Right cardiac atrium (tissue), 5 donors: ENCODE data around the gene INPP4B. TPM values are rescaled to one million over a fixed set of nuclear protein-coding genes. Genes with fewer than 3 reads are reported as not detected.
"Not testable (repeated sequence)": the region's sequence is repeated elsewhere in the genome, so short reads cannot be mapped to it uniquely, and the experiment has no call there.

ENCODE experiments used
- ATAC-seq, 2 donors: fragments of 200-7000 bp; cut with Tn5 transposase; one replicate each; pipeline versions ENCODE4 v1.8.0 to v1.9.1; 2020; ENCODE audit warnings: moderate library complexity in 2 of 2, mild to moderate bottlenecking in 1 of 2
- DNase-seq, 3 donors: peaks; one replicate each; pipeline ENCODE4 v3.0.0-alpha.2; 2020
- H3K27ac ChIP-seq: one replicate; pipeline ENCODE4 v1.5.1; 2013; ENCODE audit warnings: mild to moderate bottlenecking, low read length, control low read depth, moderate library complexity
- H3K27me3 ChIP-seq: one replicate; pipeline ENCODE4 v1.6.1; 2013; ENCODE audit not compliant: control insufficient read depth, insufficient read depth
- H3K4me1 ChIP-seq: one replicate; pipeline ENCODE4 v1.6.1; 2013; ENCODE audit warnings: low read length; ENCODE audit not compliant: control insufficient read depth, insufficient read depth
- H3K4me3 ChIP-seq: one replicate; pipeline ENCODE4 v1.5.1; 2013; ENCODE audit warnings: low read length, control low read depth
- H3K9me3 ChIP-seq: one replicate; pipeline ENCODE4 v1.6.1; 2013; ENCODE audit warnings: low read length; ENCODE audit not compliant: control insufficient read depth
- WGBS: extraction: QIAGEN DNeasy Blood & Tissue Kit; methylation state at CpG from one replicate; pipeline ENCODE4 v1.1.7; 2013; 5-methylcytosine and 5-hydroxymethylcytosine counted together
- intact Hi-C, 4 donors: fragments of 100-400 bp; cut with DNase I; formaldehyde crosslinking; loops; one replicate each; pipeline versions ENCODE4 v1.11.0 to v1.14.0; 2022 to 2023
- polyA plus RNA-seq: library from polyadenylated mRNA; stranded (reverse); fragments of 200-250 nt; gene quantifications from one replicate; pipeline ENCODE4 v1.2.3, GENCODE V29; 2013
- total RNA-seq, 4 donors: library from RNA; stranded (reverse); fragmentation: NEBNext Ultra II Directional; extraction: Animal tissue kit (Norgen Biotek cat#: 25700); gene quantifications; one replicate each; pipeline ENCODE4 v1.2.1, GENCODE V29; 2021
- donor health status: healthy with polysubstance abuse.
- donor health status: DM: no; HTN: yes; CAD: no.
- donor health status: DM: no; HTN: no; CAD: no.
- donor health status: DM: no; HTN: yes; CAD: no; lungs with severe emphysema.
- donor health status: DM: yes; HTN: yes; CAD: no.

Gene INPP4B
- total and polyA plus RNA-seq, 5 donors, result 2.9 to 13.2 (median 7.0) TPM

GRCh38 chr4:142406499-142406835 is 439.6 kb downstream of the INPP4B start:
- intact Hi-C loops, result no loop called here
- WGBS, result 38% methylated on average over 2 of the region's 2 CpGs
- Histone ChIP-seq H3K27ac (no peak overlapping the region), H3K9me3 (no peaks in the 10 kb centered on the region), H3K4me1 (peaks cover 2% of the 10 kb centered on the region), H3K27me3 (no peaks in the 10 kb centered on the region), H3K4me3 (no peak overlapping the region)
- DNase-seq (no peak), ATAC-seq (no peak)

GRCh38 chr4:142405695-142406498 is 440.2 kb downstream of the INPP4B start:
- Histone ChIP-seq H3K4me3 (peak overlapping the region; percentile 97), H3K9me3 (no peaks in the 10 kb centered on the region), H3K4me1 (peaks cover 2% of the 10 kb centered on the region), H3K27ac (peak overlapping the region; percentile 70), H3K27me3 (no peaks in the 10 kb centered on the region)
- intact Hi-C loops, result no loop called here
- DNase-seq (no peak), ATAC-seq (peak; percentile 23 to 42)
- 44% methylated on average over 5 of the region's 5 CpGs for WGBS

GRCh38 chr4:142405021-142405694 is 440.9 kb downstream of the INPP4B start:
- under 1% methylated on average over 14 of the region's 14 CpGs for WGBS
- Histone ChIP-seq H3K4me3 (peak overlapping the region; percentile 97), H3K9me3 (no peaks in the 10 kb centered on the region), H3K4me1 (peaks cover 2% of the 10 kb centered on the region), H3K27me3 (no peaks in the 10 kb centered on the region), H3K27ac (peak overlapping the region; percentile 70)
- DNase-seq (peak in 1 of 3 donors; percentile 55), ATAC-seq (peak; percentile 83 to 86)
- intact Hi-C loops, result no loop called here

- 31% methylated on average over 3 of the region's 3 CpGs for WGBS
- Histone ChIP-seq H3K27ac (no peak overlapping the region), H3K4me3 (peak overlapping the region; percentile 38), H3K27me3 (no peaks in the 10 kb centered on the region), H3K9me3 (no peaks in the 10 kb centered on the region), H3K4me1 (peaks cover 2% of the 10 kb centered on the region)
- ATAC-seq (peak in 1 of 2 donors; percentile 62), DNase-seq (peak in 1 of 3 donors; percentile 29)
- intact Hi-C loops, result no loop called here
Observed at GRCh38 chr4:142404191-142404611, 441.9 kb downstream of the INPP4B start.

- H3K4me1 ChIP-seq, result peaks cover 2% of the 10 kb centered on the region
- H3K4me3 ChIP-seq, result no peak overlapping the region
- no peak overlapping the region for H3K27ac ChIP-seq
- WGBS, result 64% methylated on average over 2 of the region's 2 CpGs
- no peaks in the 10 kb centered on the region for H3K27me3 ChIP-seq
- ATAC-seq, result peak in 1 of 2 donors; percentile 32
- H3K9me3 ChIP-seq, result no peaks in the 10 kb centered on the region
- no peak for DNase-seq
- intact Hi-C loops, result no loop called here
Observed at GRCh38 chr4:142402900-142403299, 443.2 kb downstream of the INPP4B start.

- H3K4me3 ChIP-seq, result no peak overlapping the region
- H3K27me3 ChIP-seq, result no peaks in the 10 kb centered on the region
- intact Hi-C loops, result no loop called here
- 63% methylated on average over 2 of the region's 2 CpGs for WGBS
- ATAC-seq, result no peak
- H3K4me1 ChIP-seq, result peaks cover 2% of the 10 kb centered on the region
- DNase-seq, result no peak
- no peak overlapping the region for H3K27ac ChIP-seq
- no peaks in the 10 kb centered on the region for H3K9me3 ChIP-seq
Observed at GRCh38 chr4:142402156-142402555, 443.9 kb downstream of the INPP4B start.

GRCh38 chr4:142397364-142397991 is 448.6 kb downstream of the INPP4B start:
- WGBS, result 95% methylated on average over 16 of the region's 16 CpGs
- H3K4me3 ChIP-seq, ATAC-seq, H3K27me3 ChIP-seq, H3K4me1 ChIP-seq, H3K9me3 ChIP-seq, intact Hi-C loops, H3K27ac ChIP-seq: not testable (repeated sequence)
- peak in 1 of 3 donors; percentile 17 for DNase-seq

GRCh38 chr4:142396279-142396678 is 449.8 kb downstream of the INPP4B start:
- Histone ChIP-seq H3K9me3 (no peaks in the 10 kb centered on the region), H3K4me1 (no peaks in the 10 kb centered on the region), H3K27ac (no peak overlapping the region), H3K4me3 (no peak overlapping the region), H3K27me3 (no peaks in the 10 kb centered on the region)
- intact Hi-C loops, result no loop called here
- ATAC-seq (no peak), DNase-seq (no peak)
- 44% methylated on average over 1 of the region's 1 CpG for WGBS

GRCh38 chr4:142393127-142393526 is 453.0 kb downstream of the INPP4B start:
- intact Hi-C loops, result no loop called here
- ATAC-seq (no peak), DNase-seq (no peak)
- H3K4me3 ChIP-seq, result no peak overlapping the region
- no peaks in the 10 kb centered on the region for H3K9me3 ChIP-seq
- no peak overlapping the region for H3K27ac ChIP-seq
- no peaks in the 10 kb centered on the region for H3K4me1 ChIP-seq
- WGBS, result 96% methylated on average over 4 of the region's 4 CpGs
- no peaks in the 10 kb centered on the region for H3K27me3 ChIP-seq

GRCh38 chr4:142386856-142387255 is 459.2 kb downstream of the INPP4B start:
- H3K4me3 ChIP-seq, result no peak overlapping the region
- whole genome bisulfite sequencing, result 74% methylated on average over 6 of the region's 6 CpGs
- no peak for DNase-seq
- no peaks in the 10 kb centered on the region for H3K9me3 ChIP-seq
- H3K27ac ChIP-seq, result no peak overlapping the region
- no peak for ATAC-seq
- H3K4me1 ChIP-seq, result no peaks in the 10 kb centered on the region
- intact Hi-C loops, result no loop called here
- no peaks in the 10 kb centered on the region for H3K27me3 ChIP-seq

GRCh38 chr4:142386449-142386848 is 459.7 kb downstream of the INPP4B start:
- Histone ChIP-seq H3K27ac (no peak overlapping the region), H3K4me1 (no peaks in the 10 kb centered on the region), H3K27me3 (no peaks in the 10 kb centered on the region), H3K4me3 (no peak overlapping the region), H3K9me3 (no peaks in the 10 kb centered on the region)
- no peak for ATAC-seq
- 95% methylated on average over 8 of the region's 8 CpGs for WGBS
- intact Hi-C loops, result no loop called here
- DNase-seq, result no peak
